ENCODE measurements around the gene PTPN9.
"Not testable (repeated sequence)": the region's sequence is repeated elsewhere in the genome, so short reads cannot be mapped to it uniquely, and the experiment has no call there.

Gene PTPN9

DNA sequence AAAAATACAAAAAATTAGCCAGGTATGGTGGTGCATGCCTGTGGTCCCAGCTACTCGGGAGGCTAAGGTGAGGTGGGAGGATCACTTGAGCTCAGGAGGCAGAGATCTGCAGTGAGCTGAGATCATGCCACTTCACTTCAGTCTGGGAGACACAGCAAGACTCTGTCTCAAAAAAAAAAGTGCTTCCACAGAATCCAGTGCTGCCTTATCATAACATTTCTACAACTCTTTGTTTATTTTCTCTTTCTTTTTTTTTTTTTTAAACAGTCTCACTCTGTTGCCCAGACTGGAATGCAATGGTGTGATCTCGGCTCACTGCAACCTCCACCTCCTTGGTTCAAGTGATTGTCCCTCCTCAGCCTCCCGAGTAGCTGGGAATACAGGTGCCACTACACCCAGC, 53.4 kb downstream of the PTPN9 start:
- not testable (repeated sequence) for DNase-seq

DNA sequence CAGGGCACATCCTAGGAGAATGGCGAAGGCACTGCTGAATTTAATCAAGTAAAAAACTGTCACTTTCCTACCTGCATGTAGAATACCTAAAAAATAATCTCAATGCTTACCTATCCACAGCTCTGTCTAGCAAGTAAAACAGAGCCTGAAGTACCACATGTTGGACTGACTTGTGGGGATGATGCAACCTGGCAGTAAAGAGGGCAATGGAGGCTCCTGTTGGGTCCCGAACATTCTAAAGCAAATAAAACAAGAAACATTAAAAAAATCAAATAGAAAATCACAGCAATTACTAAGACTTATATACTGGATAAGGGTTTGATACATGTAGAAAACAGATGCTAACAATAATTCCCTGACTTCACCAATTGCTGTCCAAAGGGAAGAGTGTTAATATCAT, 56.1 kb downstream of the PTPN9 start:
- no peak for DNase-seq

DNA sequence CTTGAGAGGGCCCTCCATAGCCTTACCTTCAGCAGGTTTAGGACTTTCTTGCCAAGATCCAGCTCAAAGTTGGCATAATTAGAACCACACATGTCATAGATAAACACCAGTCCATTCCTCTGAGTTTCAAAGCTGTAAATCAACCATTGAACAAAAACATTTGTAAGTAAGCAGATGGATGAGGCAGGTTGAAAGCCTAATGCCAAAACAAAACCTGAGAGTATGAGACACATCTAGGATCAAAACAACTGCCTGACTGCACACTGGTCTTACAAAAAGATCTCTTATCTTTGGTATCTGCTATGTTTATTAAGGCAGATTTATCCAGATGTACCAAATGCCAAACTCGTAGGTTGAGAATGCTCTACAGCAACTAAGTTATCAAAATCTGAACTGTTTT, 61.9 kb downstream of the PTPN9 start:
- DNase-seq, result no peak

DNA sequence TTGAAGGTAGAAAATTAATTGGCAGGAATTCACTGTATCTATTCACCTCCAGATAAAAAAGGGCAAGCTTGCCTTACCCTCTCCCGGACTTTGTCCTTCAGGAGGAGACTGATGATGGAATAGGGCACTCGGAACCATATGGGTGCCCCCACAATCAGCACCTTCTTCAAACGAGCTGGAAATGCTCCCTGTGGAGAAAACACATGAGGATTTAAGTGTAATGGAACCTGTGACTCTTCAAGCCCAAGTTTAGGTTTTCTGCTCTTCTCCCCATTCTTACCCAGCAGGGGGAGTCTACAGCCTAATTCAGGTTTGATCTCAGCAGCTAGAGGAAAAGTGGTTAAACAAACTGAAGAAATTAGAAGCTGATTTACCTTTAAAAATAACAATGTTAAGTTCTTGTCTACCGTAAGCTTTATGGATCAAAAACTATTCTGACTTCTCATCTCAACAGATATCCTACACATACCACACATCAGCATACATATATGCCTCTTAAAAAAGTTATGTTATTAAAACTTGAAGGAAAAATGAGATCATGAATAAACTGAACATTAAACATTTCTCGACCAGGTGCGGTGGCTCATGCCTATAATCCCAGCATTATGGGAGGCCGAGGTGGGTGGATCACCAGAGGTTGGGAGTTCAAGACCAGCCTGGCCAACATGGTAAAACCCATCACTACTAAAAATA, 70.1 kb downstream of the PTPN9 start:
- no peak for DNase-seq

DNA sequence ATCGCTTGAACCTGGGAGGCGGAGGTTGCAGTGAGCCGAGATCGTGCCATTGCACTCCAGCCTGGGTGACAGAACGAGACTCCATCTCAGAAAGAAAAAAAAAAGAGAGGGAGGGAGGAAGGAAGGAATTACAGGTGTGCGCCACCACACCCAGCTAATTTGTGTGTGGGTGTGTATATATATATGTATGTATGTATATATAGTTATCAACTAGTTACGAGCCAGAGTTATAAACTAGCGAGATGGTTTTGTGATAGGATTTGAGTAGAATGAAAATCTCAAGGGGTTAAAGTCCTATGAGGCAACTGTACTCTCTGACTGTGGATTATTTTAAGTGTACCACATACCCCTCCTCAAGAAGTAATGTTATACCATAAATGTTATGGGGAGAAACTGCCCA, 76.8 kb downstream of the PTPN9 start:
- DNase-seq, result no peak

DNA sequence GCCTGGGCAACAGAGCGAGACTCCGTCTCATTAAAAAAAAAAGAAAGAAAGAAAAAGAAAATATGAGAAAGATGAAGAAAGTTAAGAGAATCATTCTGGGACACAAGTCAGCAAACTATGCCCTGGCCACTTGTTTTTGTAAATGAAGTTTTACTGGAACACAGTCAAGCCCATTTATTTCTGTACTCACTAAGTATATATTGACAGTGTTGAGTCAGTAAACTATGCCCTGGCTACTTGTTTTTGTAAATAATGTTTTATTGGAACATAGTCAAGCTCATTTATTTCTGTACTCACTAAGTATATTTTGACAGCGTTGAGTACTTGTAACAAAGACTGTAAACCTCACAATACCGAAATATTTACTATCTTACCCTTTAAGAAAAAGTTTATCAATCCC, 85.4 kb downstream of the PTPN9 start:
- no peak for DNase-seq

DNA sequence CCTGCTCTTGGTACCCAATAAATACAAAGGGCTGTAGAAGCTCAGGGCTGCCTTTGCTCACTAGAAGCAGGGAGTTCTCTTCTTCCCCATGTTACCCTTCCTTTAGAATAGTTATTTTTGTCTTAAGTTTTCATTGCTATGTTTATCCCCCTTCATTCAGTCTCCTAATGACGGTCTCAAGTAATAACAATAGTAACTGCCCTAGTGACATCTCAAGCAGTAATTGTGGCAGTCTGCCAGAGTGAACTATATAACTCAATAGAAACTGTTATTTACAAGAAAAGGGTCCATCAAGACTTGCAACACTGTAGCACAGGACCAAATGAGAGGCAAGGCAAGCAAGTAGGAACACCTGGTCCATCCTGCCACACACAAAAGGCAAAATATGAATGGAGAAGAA, 95.2 kb downstream of the PTPN9 start:
- DNase-seq, result no peak

DNA sequence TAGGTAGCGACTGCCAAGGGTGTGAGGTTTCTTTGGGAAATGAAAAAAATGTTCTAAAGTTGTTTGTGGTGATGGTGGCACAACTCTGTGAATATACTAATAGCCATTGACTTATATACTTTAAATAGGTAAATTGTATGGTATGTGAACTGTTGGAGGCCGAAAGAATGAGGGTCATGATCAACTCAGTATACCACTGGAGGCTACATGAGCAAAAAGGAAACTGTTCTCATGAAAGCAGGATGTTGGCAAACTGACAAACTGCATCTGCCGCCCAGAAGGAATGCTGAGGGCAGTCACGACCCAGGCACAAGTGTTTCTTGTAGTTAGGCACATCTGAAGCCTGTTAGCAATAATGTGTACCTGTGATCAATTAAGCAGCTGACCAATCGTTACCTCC, 95.6 kb downstream of the PTPN9 start:
- DNase-seq, result not testable (repeated sequence)

DNA sequence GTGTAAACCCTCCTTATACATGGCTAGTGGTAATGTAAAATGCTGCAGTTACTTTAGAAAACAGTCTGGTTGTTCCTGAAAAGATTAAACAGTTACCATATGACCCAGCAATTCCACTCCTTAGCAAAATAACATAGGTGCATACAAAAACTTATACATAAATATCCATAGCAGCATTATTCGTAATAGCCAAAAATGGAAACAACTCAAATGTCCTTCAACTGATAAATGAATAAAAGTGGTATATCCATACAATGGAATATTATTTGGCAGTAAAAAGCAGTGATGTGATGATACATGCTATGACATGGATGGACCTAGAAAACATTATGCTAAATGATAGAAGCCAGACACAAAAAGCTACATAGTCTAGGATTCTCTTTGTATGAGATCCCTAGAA, 96.0 kb downstream of the PTPN9 start:
- no peak for DNase-seq

DNA sequence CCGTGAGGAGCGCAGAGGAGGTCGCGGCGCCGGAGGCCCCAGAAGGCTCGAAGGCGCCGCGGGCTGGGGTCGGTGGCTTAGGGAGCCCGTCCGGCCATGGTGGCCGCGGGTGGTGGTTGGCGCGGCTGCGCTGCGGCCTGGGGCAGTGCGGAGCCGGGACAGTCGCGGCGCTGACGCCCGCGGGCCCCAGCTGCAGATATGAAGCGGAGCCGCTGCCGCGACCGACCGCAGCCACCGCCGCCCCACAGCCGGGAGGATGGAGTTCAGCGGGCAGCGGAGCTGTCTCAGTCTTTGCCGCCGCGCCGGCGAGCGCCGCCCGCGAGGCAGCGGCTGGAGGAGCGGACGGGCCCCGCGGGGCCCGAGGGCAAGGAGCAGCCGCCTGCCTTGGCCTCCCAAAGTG, 98.7 kb downstream of the PTPN9 start:
- not testable (repeated sequence) for DNase-seq

DNA sequence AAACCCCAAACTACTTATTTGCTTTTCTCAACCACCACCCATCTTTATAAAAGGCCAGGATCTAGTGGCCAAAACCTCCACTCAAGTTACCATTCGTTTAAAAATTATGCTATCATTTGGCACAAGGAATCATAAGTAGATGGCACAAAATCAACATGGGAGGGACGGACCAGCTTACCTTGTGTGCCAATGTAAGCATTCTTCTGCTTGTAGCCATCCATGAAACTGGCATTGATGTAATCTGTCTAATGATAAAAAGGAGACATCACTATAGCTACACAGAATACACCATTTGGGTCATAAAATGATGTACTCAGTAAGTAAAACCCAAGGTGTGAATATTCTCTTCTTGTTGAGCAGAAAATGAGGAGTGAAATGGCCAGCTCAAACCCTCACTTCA, 99.4 kb downstream of the PTPN9 start:
- no peak for DNase-seq

DNA sequence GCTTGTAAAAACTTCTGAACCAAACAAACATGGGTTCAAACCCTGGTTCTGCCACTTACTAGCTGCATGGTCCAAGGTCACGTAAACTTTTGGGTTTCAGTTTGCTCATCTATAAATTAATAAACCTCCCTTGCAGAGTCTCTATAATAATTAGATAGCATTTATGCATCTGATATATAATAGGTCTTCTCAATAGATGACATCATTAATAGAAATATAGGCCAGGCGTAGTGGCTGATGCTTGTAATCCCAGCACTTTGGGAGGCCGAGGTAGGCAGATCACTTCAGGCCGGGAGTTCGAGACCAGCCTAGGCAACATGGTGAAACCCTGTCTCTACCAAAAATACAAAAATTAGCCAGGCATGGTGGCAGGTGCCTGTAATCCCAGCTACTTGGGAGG, 102.0 kb downstream of the PTPN9 start:
- not testable (repeated sequence) for DNase-seq

DNA sequence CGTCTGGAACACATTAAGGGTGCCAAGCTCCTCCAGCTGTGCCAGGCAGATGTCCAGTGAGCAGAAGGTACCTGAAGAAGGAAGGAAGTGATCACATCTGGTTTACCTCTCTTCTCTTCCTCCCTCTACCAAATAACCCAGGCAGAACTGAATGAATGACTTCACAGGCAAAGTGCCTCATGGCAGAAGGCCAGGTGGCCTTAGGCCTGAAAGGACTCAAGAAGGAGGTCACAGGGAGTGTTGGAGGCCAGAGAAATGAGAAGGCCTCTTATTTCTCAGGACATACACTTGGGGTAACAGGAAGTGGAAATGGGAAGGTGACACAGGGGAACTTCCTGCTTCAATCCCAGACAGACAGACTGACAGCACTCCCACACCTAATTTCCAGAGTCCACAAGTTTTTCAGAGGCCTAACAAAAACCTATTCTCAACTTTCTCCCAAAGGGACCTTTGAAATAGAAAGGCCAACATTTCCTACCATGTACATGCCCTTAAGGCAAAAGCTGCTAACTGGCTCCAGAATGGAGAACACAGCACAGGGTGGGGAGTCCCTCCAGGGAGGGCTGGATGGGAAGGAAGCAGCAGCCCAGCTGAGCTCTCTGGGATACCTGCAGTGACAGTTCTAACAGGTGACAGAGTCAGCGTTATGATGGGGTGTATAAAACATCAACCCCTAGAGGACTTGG, 110.1 kb downstream of the PTPN9 start:
- no peak for DNase-seq

DNA sequence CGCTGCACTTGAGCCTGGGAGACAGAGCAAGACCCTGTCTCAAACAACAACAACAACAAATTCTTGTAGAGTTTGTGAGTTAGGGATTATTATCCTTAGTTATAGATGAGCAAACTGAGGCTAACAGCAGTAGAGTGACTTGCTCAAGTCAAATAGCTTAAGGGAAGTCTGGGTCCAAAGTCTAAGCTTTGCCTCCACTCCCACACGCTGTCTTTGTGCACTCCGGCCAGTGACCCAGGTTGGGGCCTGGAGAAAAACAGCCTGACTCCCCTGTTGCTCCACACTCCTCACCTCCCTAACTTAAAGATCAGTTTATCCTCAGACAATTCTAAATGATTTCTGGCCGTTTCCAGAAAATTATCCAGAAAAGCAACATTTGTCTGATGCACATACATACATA, 118.5 kb downstream of the PTPN9 start:
- DNase-seq, result no peak

DNA sequence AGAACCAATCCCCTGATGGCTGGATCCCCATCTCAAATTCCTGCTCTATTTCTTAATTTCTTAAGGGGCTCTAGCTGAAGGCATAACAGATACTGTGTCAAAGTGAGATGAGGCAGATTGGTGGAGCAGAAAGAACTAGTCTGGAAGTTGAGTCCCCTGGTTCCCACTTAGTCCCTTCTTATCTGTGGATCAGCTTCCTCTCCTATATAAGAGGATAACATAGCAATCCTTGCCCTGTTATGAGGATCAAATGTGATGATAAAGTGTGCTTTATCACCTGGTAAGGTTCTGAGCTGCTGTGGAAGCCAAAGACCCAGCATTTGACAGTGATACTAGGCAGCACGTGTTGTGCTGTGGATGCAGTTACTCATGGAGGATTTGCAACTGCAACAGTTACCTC, 119.5 kb downstream of the PTPN9 start:
- DNase-seq, result no peak

DNA sequence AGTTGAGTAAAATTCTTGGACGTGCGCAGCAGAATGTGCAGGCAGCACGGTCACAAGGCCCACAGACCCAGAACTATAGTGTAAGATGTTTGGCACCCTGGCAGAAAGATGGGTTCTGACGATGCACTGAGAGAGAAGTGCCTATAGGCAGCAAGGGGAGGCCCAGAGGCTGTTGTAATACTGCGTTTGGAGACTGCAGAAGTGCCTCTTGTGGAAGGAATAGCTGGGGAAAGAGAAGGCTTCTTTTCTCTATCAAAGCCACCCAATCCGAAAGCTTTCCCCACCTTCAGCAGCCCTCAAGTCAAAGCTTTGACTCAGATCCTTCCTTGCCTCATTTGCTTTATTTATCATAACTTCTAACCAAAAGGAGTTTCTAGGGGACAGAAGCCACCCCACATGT, 122.4 kb downstream of the PTPN9 start:
- no peak for DNase-seq

DNA sequence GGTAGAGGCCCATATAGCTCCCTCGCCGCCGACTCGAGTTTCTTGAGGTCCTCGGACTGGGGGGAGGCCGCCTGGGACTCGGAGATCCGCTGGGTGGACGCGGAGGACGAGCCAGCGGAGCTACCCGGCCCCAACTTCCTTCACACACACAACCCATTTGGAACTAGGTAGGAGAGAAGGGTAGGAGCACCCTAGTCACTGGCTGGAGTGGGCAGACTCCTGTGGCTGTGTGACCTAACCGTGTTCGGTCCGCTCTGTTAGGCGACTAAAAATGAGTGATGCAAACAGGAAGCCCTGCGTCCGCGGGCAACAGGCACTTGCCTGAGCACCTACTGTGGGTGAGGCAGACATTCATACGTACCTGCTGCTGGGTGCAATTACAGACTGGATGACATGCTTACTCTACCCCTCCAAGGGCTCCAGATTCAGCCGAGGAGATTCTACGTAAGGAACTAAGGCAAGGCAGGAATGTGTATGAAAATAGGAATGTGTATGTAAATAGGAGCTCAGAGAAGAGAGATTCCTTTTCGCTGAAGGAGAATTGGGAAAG, 123.1 kb downstream of the PTPN9 start:
- no peak for DNase-seq

DNA sequence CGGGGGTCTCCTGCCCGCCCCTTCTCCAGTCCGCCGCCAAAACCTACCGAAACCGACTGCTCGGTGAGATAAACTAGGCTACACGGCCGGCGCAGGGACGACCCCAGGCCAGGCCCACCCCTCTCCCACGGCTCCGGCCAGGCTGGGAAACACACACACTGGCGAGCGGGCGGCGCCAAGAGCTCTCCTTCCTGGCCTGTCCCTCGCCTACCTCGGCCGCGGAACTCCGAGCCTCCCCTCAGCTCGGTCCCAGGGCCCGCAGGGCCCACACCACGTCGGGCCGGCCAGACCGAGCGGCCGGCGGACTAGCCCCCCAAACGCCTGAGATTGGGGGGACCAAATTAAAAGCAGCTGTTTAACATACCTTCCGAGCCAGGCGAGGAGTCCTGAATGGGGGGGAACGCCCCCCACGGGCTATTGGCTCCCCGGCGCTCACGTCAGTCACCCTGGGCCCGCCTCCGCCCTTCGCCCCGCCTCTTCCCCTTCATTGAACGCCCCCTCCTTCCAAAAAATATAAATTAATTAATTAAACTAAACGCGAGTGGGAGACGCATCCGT, 123.6 kb downstream of the PTPN9 start:
- DNase-seq, result peak; percentile 46

DNA sequence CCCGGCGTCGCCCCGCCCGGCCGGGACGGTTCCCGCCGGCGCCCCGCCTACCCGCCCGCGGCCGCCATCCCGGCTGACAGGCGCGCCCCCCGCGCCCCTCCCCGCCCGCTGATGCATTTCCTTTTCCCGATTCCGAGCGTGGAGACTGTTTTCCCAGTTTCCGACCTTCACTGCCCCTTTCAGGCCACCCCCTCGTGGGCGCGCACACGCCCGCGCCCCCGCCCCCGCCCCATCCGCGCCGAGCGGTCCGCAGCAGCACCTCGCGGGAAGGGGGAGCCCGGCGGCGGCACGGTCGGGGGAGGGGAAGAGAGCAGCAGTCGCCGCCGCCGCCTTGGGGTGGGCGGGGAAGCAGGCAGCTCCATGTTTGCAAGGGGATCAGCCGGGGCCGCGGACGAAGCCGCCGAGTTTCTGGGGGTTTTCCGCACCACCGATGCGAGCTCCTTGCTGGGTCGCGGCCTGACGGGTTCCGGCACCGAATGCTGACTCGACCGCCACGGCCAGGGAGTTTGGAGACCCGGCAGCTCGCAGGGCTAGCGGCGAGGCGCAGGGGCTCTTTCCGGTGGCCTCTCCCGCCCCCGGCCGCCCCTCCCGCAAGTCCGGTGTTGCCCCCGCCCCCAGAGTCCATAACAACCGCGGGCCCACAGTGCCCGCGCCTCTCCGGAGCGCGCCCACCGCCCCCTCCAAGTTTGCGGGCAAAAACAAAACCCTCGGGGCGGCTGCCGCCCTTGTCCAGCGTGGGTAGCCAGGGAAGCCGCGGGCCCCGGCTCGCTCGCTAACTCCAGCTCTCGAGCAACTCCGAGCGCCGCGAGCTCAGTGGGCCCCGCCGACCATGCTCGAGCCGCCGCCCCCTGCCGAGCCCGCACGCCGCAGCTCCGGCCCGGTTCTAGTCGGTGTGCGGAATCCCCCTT, 124.4 kb downstream of the PTPN9 start:
- DNase-seq, result no peak

DNA sequence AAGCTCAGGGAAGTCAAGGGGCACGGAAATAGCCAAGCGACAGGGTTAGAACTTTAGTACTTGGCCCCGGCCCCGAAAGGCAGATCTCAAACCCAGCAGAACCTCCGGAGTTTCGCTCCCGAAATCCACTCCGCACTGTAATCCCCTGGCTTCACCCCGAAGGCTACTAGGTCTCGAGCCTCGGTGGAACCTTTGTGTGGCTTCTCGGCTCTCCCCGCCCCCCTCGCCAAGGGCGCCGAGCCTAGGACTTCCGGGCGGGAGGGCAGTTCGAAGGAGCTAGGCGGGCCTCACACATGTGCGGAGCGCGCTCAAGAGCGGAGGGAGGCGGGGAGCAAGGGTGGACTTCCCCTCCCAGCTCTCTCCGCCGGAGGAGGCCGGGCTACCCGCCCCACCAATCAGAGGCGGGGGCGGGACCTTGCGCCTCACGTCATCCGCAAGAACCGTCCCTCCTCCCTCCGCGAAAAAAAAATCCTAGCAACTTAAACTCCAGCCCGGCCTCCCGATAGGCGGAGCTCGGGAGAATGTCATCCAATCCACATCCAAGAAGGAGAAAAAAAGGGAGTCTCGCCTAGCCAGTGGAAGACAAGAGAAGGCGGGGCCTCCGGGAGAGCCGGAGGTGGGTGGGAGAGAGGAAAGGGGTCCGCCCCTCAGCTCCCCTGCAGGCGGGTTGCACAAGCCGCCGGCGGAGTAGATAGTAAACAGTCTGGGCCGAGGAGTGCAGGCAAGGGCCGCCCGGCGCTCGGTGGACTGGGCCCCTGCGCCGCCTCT, 125.2 kb downstream of the PTPN9 start:
- peak; percentile 96 for DNase-seq

DNA sequence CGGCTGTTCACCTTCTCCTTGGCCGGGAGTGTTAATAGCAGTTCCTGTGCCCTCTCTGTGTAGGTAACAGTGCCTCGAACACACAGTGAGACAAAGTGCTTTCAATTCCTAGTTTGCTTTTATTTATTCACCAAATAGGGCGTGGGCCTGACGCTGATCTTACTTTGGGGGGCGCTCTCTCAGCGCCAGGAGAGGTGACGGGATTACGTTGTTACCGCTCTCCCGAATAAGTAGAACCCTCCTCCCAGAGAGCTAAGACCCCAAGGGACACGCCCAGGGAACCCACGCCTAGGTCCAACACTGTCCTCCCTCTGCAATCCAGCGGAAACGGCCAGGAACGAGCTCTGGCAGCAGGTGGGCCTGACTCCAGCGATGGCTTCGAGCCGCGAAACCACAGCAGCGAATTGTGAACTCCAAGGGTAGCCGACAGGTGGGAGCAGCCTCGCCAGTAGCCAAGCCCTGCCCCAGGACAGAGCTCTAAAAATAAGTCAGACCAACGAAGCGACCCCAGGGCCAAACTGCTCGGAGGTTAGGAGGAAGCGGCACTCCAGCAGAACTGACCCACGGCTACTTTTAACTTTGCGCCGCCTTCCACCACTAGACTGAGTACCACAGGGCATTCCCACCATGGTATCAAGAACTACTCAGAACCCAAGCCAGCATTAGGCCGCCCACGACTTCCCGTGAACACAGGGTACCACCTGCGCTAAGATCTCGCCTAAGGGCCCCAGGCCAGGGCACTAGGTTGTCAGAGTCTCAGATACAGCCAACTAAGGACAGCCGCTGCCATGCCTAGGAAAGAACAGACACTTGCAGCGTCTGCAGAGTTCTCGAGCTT, 126.0 kb downstream of the PTPN9 start:
- peak; percentile 36 for DNase-seq

All from NCI-H1105 (cell line).